Measurements from ENCODE around the gene MUC5B.

Gene MUC5B

DNA sequence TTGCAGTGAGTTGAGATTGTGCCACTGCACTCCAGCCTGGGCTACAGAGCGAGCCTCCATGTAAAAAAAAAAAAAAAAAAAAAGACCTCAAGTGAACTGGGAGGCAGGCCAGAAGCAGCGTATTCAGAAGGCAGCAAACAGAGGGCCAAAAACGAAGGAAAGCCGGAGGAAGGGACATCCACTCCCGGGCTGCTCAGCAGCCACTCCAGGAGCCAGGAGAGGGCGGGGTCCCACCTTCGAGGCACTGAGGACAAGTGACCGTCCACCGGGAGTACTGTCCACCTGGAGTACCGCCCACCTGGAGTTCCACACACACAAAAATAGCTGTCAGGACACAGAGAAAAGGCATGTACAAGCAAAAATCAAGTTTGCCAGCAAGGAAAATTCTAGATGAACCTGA lies 81.1 kb downstream of the MUC5B start:
- no peak for DNase-seq

DNA sequence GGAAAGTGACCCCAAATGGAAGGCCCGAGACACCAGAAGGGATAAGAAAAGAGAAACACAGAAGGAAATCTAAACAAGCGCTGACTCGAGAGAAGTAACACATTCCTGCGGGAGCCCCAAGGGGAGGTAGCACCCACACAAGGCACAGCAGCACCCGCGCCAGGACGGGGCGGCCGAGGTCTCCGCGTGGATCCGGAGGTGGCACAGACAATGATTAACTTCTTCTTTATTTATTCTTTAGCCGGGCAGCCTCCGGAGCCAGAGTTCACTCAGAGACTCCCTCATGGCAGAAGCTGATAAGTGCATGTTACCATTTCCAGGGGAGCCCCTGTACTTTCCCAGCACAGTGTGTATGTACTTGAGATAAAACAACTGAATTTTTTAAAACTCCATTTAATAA lies 81.5 kb downstream of the MUC5B start:
- no peak for DNase-seq

DNA sequence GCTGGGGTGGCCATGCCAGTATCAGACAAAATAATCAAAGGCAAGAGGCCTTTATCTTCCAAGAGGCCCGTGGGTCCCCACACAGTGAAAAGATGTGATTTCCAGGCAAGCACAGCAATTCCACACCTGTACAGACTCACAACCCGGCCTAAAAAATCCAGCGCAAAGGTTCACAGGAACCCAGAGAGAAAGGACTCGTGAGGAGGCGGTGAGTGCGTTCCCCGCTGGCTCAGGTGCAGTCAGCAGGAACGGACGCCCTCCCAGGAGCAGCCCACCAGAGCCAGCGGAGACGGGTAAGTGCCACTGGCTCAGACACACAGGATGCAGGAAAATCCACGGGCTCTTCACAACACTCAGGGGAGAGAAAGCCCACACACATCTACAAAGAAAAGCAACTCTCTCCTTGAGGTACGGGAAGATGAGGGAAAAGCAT lies 82.2 kb downstream of the MUC5B start:
- no peak for DNase-seq

DNA sequence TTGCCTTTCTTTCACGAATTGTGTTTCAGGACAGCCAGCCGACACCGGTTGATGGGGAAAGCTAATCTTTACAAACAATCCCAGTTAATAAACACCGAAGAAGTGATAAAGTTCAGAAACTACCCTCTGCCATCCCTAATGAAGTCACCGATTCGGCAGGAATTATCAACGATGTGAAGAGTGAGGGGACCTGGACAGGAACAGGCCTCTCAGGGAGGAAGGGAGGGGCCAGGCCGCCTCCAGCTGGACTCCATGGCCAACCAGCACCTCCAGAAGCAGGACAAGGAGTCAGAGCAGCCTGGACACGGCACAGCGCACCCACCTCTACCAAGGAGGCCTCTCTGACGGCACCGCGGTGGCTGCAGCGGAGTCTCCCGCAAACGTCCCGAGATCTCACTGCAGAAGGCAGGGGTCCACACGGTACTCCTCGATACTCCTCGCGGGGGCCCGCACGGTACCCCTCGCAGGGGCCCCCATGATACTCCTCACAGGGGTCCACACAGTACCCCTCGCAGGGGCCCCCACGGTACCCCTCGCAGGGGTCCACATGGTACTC lies 82.7 kb downstream of the MUC5B start:
- no peak for DNase-seq

DNA sequence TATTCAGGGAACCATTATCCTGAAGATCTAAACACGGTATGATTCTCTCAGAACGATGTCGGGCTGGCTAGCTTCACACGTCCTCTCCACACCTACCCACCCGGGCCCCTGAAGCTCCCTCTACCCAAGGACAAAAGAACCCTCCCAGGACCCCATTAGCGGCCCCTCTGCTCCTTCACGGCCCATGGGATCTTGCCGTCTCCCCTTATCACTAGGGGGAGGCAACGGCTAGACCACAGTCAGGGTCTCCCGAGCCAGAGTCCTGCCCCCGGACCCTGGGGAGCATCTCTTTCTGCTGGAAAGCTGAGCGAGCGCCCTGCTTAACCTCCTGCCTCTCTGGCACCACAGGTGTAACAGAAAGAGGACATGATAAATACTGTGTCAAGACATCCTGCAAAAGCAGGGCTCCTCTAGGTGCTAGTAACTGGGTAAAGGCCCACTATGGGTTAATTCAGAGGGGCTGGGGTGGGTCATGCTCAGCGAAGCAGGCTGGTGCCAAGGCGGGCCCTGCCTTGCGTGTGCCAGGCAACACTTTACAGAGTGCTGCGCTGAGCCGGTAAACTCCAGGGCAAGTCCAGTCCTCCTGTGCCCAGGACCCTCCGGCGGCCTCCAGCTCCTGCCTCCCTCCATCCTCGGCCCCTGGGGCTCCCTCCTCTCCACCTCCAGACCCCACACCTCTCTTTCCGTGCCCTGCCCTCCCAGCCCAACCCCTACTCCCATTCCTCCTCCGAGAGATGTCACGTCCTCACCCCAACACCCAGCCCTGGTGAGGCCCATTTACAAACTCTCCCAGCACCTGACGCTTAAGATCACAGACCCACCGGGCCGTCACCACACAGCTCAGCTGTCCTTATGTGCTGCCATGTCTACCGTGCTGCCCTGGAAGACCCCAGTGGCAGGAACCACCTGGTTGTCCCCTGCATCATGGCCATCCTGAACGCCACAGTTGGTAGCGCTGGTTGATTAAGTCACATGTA lies 83.6 kb downstream of the MUC5B start:
- no peak for DNase-seq

DNA sequence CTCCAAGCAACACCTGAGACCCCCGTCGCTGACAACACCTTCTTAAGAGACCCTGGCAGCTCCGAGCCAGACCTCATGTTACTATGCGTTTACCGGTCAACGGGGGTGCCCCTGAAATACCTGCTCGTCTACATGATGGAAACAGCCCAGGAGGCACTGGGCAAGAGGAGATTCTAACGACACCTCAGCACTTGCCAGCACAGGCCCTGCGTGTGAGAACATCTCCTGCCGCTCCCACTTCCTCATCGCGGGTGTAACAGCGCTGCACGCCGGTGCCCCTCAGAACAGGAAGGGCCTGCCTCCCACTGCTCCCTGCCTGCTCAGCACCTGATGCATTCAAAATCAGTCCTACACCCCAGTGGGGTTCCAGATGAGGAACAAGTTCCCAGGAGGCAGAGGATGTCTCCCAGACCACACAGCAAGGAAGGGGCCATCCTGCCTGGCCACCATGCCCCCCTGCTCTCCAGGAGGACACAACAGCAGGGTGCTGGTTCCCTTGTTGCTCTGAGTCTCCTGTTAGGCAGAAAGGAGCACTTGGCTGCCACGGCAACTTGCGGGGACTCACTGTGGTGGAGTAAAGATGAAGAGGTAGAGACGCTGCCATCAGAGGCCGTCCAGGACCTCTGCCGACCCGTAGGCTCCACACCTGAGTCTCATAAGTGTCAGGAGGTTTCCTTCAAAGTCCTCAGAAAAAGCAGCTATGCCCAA lies 84.5 kb downstream of the MUC5B start:
- DNase-seq: no peak

DNA sequence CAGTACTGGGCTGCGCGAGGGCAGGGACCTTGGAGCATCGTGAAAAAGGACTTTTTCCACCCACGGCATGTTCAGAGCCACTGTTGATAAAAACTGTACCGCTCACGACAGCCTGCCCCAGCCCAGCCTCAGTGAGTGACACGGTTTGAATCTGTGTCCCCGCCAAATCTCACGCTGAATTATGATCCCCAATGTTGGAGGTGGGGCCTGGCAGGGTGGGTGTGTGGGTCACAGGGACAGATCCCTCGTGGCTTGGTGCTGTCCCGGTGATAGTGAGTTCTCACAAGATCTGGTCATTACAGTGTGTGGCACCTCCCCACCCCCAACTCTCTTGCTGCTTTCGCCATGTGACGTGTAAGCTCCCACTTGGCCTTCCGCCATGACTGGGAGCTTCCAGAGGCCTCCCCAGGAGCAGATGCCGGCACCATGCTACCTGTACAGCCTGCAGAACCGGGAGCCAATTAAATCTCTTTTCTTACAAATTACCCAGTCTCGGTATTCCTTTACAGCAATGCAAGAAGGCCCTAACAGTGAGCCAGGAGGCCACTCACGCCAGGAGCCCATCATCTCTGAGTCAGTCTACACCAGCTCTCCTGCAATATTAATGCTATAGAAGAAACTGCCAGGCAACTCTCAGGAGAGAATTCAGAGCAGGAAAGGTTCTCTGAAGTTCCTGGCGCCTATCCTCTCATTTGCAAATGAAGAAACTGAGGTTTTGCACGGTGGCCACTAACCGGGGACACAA lies 85.3 kb downstream of the MUC5B start:
- no peak for DNase-seq

DNA sequence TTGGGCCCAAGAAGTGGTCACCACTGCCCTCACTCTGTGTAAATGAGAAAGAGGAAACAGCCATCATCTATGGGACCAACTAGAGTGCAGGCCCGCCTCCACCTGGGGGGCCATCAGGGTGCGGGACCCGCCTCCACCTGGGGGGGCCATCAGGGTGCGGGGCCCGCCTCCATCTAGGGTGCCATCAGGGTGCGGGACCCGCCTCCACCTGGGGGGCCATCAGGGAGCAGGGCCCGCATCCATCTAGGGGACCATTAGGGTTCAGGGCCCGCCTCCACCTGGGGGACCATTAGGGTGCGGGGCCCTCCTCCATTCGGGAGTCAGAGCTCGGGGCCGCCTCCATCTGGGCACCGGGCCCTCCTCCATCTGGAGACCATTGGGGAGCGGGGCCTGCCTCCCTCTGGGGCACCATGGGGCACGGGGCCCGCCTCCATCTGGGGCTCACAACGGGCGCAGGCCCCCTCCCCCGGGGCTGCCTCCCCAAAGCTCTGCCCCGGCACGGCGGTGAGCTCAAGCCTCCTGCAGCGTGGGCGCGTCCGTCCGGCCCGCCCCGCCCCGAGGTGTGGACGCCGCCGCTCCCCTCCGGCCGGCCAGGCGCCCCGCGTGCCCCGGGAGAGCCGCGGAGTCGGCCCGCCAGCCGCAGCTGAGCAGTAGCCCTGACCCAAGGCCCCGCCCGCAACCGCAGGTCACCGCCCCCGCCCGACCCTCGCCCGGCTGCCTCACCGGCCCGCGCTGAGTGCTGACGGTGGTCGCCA lies 86.1 kb downstream of the MUC5B start:
- no peak for DNase-seq

DNA sequence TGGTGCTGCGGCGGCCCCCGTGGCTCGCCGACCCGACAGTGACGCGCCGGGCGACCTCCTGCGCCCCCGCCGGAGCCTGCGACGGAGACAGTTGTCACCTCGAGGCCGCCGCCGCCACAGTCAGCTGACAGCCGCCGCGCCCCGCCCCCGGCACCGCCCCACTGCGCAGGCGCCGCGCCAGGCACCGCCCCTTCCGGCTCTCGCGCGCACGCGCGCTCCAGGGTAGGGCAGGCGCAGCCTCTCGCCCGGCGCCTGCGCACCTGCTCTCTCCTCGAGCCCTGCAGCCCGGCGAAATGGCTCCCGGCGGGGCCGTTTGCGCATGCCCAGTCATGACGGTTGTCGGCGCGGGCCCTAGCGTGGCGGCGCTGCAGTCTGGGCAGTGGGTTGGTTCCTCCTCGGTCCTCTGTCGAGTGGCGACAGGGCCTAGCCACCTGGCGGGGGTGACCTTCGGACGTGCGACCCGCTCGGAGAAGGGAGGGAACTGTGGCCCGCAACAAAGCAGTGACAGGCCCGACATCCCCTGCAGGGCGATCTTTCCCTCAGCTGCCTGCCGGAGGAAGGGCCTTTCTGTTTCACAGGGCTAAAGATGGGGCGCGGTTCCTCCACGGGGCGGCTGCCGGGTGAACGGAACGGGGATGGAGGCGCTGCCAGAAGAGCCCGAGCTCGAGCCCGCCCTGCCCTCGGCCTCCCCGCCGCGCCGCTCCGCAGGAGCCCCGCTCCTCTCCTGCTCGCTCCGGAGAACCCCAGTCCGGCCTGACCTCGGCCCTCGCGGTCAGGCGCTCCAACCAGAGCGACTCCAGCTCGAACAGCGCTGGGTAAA lies 86.8 kb downstream of the MUC5B start, which contains the start of gene TOLLIP:
TSS of gene TOLLIP (minus strand) at position 135 of the 820 bp plus-strand sequence. CDS start at position 1, 134 bp downstream.
- DNase-seq: peak; percentile 95

DNA sequence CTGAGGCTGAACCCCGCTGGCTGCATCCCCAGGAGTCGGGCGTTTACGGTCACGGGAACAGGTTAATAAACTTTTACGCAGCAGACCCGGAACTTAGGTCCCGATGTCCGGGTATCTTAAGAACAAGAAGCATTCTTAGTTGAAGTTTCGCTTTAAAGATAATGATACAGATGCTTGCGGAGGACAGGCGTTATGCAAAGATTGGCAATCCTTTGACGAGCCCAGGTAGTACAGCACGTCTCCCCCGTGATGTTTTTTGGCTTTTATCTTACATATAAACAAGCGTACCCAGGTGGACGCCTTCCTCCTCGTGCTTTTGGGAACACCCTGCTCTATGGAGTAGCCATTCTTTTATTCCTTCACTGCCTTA lies 87.4 kb downstream of the MUC5B start:
- DNase-seq: no peak

DNA sequence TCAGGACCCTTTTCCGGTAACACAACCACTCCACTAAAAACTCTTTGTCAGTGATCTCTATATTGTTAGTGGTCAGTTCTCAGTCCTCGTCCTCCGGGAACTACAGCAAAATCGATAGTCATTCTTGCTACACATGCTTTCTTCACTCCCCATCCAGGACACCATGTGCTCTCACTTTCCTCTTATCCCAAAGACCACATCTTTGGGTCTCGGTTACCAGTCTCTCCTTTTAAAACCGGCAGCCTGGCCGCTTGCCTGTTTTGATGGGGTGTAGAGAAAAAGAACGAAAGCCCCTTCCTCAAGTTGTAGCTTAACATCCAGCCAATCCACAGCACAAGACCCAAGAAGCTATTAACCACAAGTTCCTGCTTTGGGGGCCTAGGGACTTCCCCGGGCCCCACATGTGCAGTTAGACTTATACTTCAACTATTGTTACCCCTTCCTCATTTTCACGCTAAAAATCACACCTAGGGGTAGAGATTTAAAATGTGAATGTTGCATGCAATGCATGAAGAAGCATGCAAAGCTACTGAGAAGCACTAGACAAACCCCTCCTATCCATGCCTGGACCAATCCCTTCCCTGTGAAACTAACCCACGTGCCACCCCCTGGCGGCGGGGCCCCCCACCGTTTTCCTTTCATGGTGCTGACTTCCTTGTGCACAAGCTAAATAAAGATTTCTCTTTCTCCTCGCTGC lies 88.1 kb downstream of the MUC5B start:
- DNase-seq: peak; percentile 25

Measured in stimulated activated CD4-positive, alpha-beta T cell treated with anti-CD3 and anti-CD28 coated beads, Interleukin-12 subunit alpha, Interleukin-12 subunit beta, amount 100 ng/mL, for 4 hours (primary cell).